ENCODE data around the gene MAT2A.
"Not testable (repeated sequence)": the region's sequence is repeated elsewhere in the genome, so short reads cannot be mapped to it uniquely, and the experiment has no call there.

The MAT2A gene

GRCh38 chr2:85580206-85580605 is 41.2 kb downstream of the MAT2A start:
- DNase-seq: no peak

GRCh38 chr2:85582492-85582891 is 43.5 kb downstream of the MAT2A start:
- DNase-seq: no peak

- no peak for DNase-seq
Measured at GRCh38 chr2:85583667-85584353, 44.8 kb downstream of the MAT2A start.

DNA sequence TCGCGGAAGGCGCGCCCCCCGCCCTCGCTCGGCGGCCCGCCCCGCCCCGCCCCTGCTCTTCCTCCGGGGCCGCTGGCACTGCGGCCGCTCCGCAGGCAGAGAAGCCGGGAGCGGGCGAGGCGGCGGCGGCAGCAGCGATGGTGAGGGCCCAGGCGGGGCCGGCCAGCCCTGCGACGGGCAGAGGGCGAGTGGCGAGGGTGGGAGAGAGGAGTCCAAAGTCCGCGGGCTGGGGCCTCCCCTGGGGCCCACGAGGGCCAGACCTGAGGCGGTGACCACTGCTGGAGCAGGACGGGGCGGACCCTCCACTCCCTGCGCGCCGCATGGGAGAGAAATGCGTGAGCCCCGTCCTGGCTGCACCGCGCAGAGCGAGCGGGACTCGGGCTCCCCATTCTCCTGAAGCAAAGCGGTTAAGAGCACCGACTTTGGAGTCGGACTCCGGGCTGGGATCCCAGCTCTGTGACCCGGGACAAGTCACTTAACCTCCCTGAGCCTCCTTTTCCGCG is 45.4 kb downstream of the MAT2A start, which contains the start of gene VAMP5:
TSS of gene VAMP5 (plus strand) at position 78 of the 503 bp plus-strand sequence. CDS start at position 138, 60 bp downstream.
- no peak for DNase-seq

- DNase-seq: no peak
Measured at GRCh38 chr2:85584857-85585780, 46.2 kb downstream of the MAT2A start.

DNA sequence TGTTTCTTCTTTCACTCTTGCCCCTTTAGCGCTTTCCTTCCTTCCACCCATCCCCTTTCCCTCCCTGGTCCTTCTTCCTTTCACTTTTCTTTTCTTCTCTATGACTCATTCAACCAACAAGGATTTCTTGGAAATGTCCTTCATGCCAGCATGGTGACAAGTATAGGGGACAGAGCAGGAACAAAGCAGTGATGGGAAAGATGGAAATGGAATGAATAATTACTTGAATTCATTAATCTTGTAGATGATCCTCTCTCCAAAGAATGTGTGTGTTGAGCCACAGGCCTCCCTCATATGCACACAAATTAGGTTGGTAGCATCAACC is 46.8 kb downstream of the MAT2A start:
- DNase-seq: no peak

DNA sequence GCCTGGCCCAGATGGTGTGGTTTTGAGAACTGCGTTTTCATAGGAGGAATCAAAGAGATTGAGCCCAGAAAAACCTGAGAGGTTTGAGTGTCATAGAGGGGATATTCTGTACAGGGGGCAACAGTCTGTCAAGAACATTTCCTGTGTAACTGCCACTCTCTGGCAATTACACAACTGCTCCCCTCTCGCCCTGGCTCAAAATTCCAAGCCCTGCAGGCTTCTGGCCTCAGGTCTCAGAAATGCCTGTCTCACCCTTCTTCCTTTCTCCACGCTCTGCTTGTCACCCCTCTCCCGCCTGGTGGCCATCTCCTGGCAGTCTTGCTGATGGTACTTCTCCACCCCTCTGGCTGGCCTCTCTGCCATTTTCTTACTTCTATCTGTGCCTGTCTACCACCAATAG is 49.3 kb downstream of the MAT2A start:
- DNase-seq: no peak

DNA sequence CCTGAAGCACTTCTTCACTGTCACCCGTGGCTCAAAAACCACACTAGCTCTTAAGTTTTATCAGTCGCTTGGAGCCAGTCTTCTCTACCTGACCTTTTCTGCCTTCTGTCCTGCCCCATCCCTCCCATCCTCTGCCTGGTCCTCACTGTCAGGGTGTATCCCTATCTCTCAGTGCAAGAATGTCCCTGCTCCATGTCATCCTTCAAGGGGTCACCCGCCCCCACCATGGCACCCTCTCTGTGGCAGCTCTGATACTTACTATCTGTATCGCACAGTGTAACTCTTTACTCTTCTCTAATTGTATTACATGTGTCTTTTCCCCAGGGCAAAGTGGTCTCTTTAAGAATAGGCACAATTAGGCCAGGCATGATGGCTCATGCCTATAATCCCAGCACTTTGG is 49.7 kb downstream of the MAT2A start:
- no peak for DNase-seq

- no peak for DNase-seq
Measured at GRCh38 chr2:85589181-85589580, 50.2 kb downstream of the MAT2A start.

DNA sequence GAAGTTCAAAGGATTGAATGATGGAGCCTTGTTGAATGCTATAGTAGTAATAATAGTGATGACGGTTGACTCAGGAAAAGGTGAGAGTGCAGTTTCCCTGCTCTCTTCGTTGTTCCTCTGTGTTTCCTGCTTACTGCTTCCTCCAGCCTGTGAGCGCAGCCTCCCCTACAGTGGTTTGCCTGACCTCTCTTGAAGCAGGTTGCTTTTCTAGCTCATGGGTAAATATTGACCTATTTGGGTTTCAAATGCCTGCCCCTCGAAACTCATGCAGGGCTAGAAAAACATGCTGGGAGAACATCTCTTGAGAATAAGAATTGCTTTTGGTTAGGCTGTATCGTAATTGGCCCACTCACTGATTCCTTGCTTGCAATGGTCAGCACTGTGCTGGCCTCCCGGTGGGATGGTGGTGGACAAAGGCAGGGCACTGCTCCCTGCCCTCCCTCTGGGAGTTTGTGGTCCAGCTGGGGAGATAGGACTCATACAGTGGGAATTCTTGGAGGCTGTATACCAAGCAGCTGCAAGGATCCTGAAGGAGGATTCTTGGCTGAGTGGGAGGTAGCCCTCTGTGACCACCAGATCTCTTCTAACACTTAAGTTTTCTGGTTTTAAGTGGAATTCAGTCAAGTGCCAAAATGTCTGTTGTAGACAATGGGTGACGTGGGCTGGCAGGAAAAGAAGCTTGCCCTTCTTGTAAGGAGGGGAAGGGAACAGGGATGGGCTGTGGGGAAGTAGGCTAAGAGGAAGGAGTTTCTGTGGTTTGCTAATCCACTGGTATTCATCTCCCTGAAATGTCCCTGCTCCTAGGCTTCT is 51.2 kb downstream of the MAT2A start:
- DNase-seq: no peak

GRCh38 chr2:85590950-85591349 is 52.0 kb downstream of the MAT2A start:
- no peak for DNase-seq

DNA sequence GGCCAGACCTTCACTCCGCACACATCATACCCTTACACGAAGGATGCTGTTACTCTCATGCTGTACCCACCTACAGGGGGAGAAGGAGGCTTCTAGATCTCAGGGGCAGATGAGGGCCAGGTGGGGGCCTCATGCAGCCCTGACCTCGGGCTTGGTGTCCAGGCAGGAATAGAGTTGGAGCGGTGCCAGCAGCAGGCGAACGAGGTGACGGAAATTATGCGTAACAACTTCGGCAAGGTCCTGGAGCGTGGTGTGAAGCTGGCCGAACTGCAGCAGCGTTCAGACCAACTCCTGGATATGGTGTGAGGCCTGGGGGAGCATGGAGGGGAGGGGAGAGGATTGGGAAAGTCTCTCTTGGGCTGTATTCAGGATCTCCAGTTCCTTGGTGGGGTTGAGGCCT is 52.6 kb downstream of the MAT2A start:
- DNase-seq: no peak

DNA sequence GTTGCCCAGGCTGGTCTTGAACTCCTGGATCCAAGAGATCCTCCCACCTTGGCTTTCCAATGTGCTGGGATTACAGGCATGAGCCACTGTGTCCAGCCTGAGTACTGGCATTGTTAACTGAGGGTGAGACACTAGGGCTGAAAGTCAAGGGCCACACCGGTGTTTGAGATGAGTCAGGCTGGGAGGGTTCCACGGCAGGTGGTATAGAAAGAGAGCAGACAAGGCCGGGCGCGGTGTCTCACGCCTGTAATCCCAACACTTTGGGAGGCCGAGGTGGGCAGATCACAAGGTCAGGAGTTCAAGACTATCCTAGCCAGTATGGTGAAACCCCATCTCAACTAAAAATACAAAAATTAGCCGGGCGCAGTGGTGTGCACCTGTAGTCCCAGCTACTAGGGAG is 53.3 kb downstream of the MAT2A start:
- DNase-seq: not testable (repeated sequence)

- no peak for DNase-seq
Measured at GRCh38 chr2:85593023-85593422, 54.1 kb downstream of the MAT2A start.
